C4-2B (cell line): ENCODE results near the gene KCNH8.

Experiments
- H3K27ac ChIP-seq: fragments of 450-650 bp; 2 replicates; pipeline ENCODE4 v1.5.1; 2017
- CTCF ChIP-seq: fragments of 450-650 bp; conservative IDR thresholded peaks from 2 replicates; pipeline ENCODE4 v1.5.1; 2017; ENCODE audit warnings: mild to moderate bottlenecking
- ZFX ChIP-seq: fragments of 450-650 bp; IDR thresholded peaks from 2 replicates; pipeline ENCODE4 v1.6.1; 2017

Gene KCNH8

GRCh38 chr3:19488939-19489338 is 340.6 kb downstream of the KCNH8 start:
- TF ChIP-seq ZFX: no peak
- no peak for TF ChIP-seq CTCF

GRCh38 chr3:19489936-19490335 is 341.6 kb downstream of the KCNH8 start:
- TF ChIP-seq CTCF (no peak), ZFX (no peak)
- H3K27ac ChIP-seq: no peak overlapping the region

More at GRCh38 chr3:19488939-19489338, 340.6 kb downstream of the KCNH8 start:
- H3K27ac ChIP-seq: no peak overlapping the region

- no peak for TF ChIP-seq CTCF
- TF ChIP-seq ZFX: no peak
- no peak overlapping the region for H3K27ac ChIP-seq
These were observed 357.9 kb downstream of the KCNH8 start for GRCh38 chr3:19506171-19506570.

- TF ChIP-seq CTCF: no peak
- no peak for TF ChIP-seq ZFX
- no peak overlapping the region for H3K27ac ChIP-seq
These were observed 374.0 kb downstream of the KCNH8 start for GRCh38 chr3:19522305-19522704.

- no peak overlapping the region for H3K27ac ChIP-seq
- TF ChIP-seq ZFX: no peak
- no peak for TF ChIP-seq CTCF
These were observed 377.8 kb downstream of the KCNH8 start for GRCh38 chr3:19526071-19526470.

- no peak overlapping the region for H3K27ac ChIP-seq
- no peak for TF ChIP-seq ZFX
- TF ChIP-seq CTCF: no peak
These were observed 379.4 kb downstream of the KCNH8 start for GRCh38 chr3:19527746-19528145.

- TF ChIP-seq ZFX: no peak
- TF ChIP-seq CTCF: no peak
- H3K27ac ChIP-seq: no peak overlapping the region
These were observed 383.1 kb downstream of the KCNH8 start for GRCh38 chr3:19531426-19531825.
